Stimulated activated CD4-positive, alpha-beta T cell treated with anti-CD3 and anti-CD28 coated beads, Interleukin-1b, Interleukin-23, amount 100 ng/mL, for 24 hours (primary cell): Measurements from ENCODE around the gene FOSL2.
A peak's percentile ranks its signal among the peaks of the same experiment; 100 is the strongest.

Experiments used
- DNase-seq, 4 experiments: peaks; one replicate each; pipeline ENCODE4 v3.0.0-alpha.2; 2020; ENCODE audit warnings: low read depth in 4 of 4, low spot score in 1 of 4

The FOSL2 gene

GRCh38 chr2:28374331-28374730, 18.3 kb upstream of the FOSL2 start:
- no peak for DNase-seq

GRCh38 chr2:28375236-28375635, 17.4 kb upstream of the FOSL2 start:
- no peak for DNase-seq

- DNase-seq = no peak
Measured at GRCh38 chr2:28375742-28376631, 16.7 kb upstream of the FOSL2 start.

GRCh38 chr2:28377195-28377816, 15.4 kb upstream of the FOSL2 start:
- no peak for DNase-seq

- no peak for DNase-seq
Measured at GRCh38 chr2:28377984-28378678, 14.5 kb upstream of the FOSL2 start.

- DNase-seq = no peak
Measured at GRCh38 chr2:28378679-28379584, 13.7 kb upstream of the FOSL2 start.

GRCh38 chr2:28380219-28380618, 12.4 kb upstream of the FOSL2 start:
- no peak for DNase-seq

- DNase-seq = no peak
Measured at GRCh38 chr2:28381225-28382180, 11.2 kb upstream of the FOSL2 start.

- no peak for DNase-seq
Measured at GRCh38 chr2:28382755-28383154, 9.9 kb upstream of the FOSL2 start.

- DNase-seq = no peak
Measured at GRCh38 chr2:28387082-28387960, 5.3 kb upstream of the FOSL2 start.

- no peak for DNase-seq
Measured at GRCh38 chr2:28389399-28390240, 3.0 kb upstream of the FOSL2 start.

GRCh38 chr2:28390241-28390745, 2.4 kb upstream of the FOSL2 start:
- peak; percentile 74 to 98 (median 79) for DNase-seq

GRCh38 chr2:28390746-28391563, 1.7 kb upstream of the FOSL2 start:
- DNase-seq = no peak

- DNase-seq = peak in 2 of 4 experiments; percentile 49 to 80
Measured at GRCh38 chr2:28391564-28392296, 928 bp upstream of the FOSL2 start.

GRCh38 chr2:28393114-28393836, 617 bp downstream of the FOSL2 start:
- DNase-seq = peak in 1 of 4 experiments; percentile 47
